SK-N-MC (cell line): Measurements from ENCODE around the gene DYNC2I2.

ENCODE experiments used
- EZH2 ChIP-seq: fragments of 200-600 bp; sonication (generic); IDR thresholded peaks from one replicate; pipeline ENCODE4 v1.6.1; 2017; ENCODE audit warnings: antibody characterized with exemption
- POLR2AphosphoS5 ChIP-seq: IDR thresholded peaks from 2 replicates; pipeline ENCODE4 v1.6.1; 2012; ENCODE audit warnings: mild to moderate bottlenecking, low read depth, low read length, borderline replicate concordance

- TF ChIP-seq EZH2, result no peak
- TF ChIP-seq POLR2AphosphoS5, result no peak
Observed at GRCh38 chr9:128610897-128611296, 45.8 kb downstream of the DYNC2I2 start.
